K562 (cell line): Measurements from ENCODE around the gene APP. TPM values are rescaled to one million over a fixed set of nuclear protein-coding genes. Genes with fewer than 3 reads are reported as not detected.

Experiments
- ATAC-seq: fragments of 200-7000 bp; cut with Tn5 transposase; 3 replicates; pipeline ENCODE4 v1.9.1; 2020; ENCODE audit warnings: moderate library complexity
- BruUV-seq: library from RNA; stranded (reverse); fragments of 400-500 nt; replicated peaks from 2 replicates; lab custom pipeline; 2021; lab: Mats Ljungman, UMichigan
- CTCF ChIA-PET: fragments of 300-600 bp; formaldehyde crosslinking; extraction: SDS; loops from one replicate; lab custom pipeline; 2021; ENCODE audit warnings: low intra/inter-chr PET ratio; lab: Yijun Ruan, JAX
- POLR2A ChIA-PET: fragments of 300-600, 350-650 bp; sonication (Branson Sonifier 250); formaldehyde crosslinking; extraction: SDS; loops from one replicate; lab custom pipeline; 2021; ENCODE audit warnings: antibody characterized with exemption, inconsistent platforms; lab: Yijun Ruan, JAX
- DNase-seq, 4 experiments: peaks; one replicate each; pipeline versions ENCODE4 v3.0.0 to v3.0.0-alpha.2; 2011 to 2018; ENCODE audit warnings: low spot score in 3 of 4, mixed read lengths in 3 of 4; ENCODE audit errors: extremely low read depth in 1 of 4
- FAIRE-seq: peaks from 2 replicates; lab custom pipeline; 2011; peaks lifted over from hg19 to GRCh38; lab: Jason Lieb, UNC
- H2AFZ ChIP-seq: 2 replicates; pipeline ENCODE4 v1.6.0; 2011; ENCODE audit warnings: low read depth, low read length, control low read depth, inconsistent platforms
- H3K27ac ChIP-seq: fragments of 200-600 bp; 3 replicates; pipeline ENCODE4 v1.8.0; 2011; ENCODE audit warnings: low read depth, mild to moderate bottlenecking, control low read depth, inconsistent platforms, low read length, moderate library complexity, mixed read lengths; ENCODE audit errors: extremely low read depth
- H3K27me3 ChIP-seq, 2 experiments: fragments of 300-600 bp in 1 of 2; 2 replicates in 1 of 2; 3 replicates in 1 of 2; pipeline versions ENCODE4 v1.6.0 to v1.8.0; 2011; ENCODE audit warnings: inconsistent platforms in 2 of 2, low read length in 2 of 2, mild to moderate bottlenecking in 1 of 2, mixed read lengths in 1 of 2, moderate library complexity in 1 of 2; ENCODE audit not compliant: control insufficient read depth in 2 of 2, insufficient read depth in 2 of 2
- H3K36me3 ChIP-seq: fragments of 300-600 bp; 3 replicates; pipeline ENCODE4 v1.8.0; 2011; ENCODE audit warnings: mild to moderate bottlenecking, low read length, inconsistent platforms; ENCODE audit not compliant: control insufficient read depth, insufficient read depth
- H3K4me1 ChIP-seq, 2 experiments: fragments of 200-600 bp in 1 of 2; replicated peaks in 1 of 2; 2 replicates in 1 of 2; 3 replicates in 1 of 2; pipeline versions ENCODE4 v1.5.1 to v1.8.0; 2011; ENCODE audit warnings: inconsistent platforms in 2 of 2, low read length in 2 of 2, mild to moderate bottlenecking in 1 of 2, mixed read lengths in 1 of 2, moderate library complexity in 1 of 2; ENCODE audit not compliant: control insufficient read depth in 2 of 2, insufficient read depth in 2 of 2
- H3K4me2 ChIP-seq: 2 replicates; pipeline ENCODE4 v1.6.1; 2011; ENCODE audit warnings: low read length, control low read depth, inconsistent platforms, mixed read lengths; ENCODE audit not compliant: insufficient read depth
- H3K4me3 ChIP-seq: fragments of 200-600 bp; sonication (generic), shearing (Covaris generic); 2 replicates; pipeline ENCODE4 v1.5.1; 2016; ENCODE audit warnings: control low read depth, inconsistent platforms
- H3K79me2 ChIP-seq: fragments of 200-600 bp; 3 replicates; pipeline ENCODE4 v1.8.0; 2011; ENCODE audit warnings: low read length, inconsistent platforms; ENCODE audit not compliant: control insufficient read depth, insufficient read depth
- H3K9ac ChIP-seq, 2 experiments: 2 replicates each; pipeline versions ENCODE4 v1.6.0 to v1.6.1; 2011; ENCODE audit warnings: low read depth in 2 of 2, low read length in 2 of 2, control low read depth in 1 of 2, inconsistent platforms in 1 of 2, mild to moderate bottlenecking in 1 of 2, mixed read lengths in 1 of 2; ENCODE audit not compliant: insufficient read depth in 1 of 2
- H3K9me1 ChIP-seq: one replicate; pipeline ENCODE4 v1.6.0; 2011; ENCODE audit warnings: inconsistent platforms, mild to moderate bottlenecking, low read length, moderate library complexity; ENCODE audit not compliant: control insufficient read depth, insufficient read depth
- H3K9me3 ChIP-seq: replicated peaks from 2 replicates; pipeline ENCODE4 v1.5.1; 2011; ENCODE audit warnings: low read depth, low read length, inconsistent platforms; ENCODE audit not compliant: control insufficient read depth, insufficient read depth
- H4K20me1 ChIP-seq: replicated peaks from 2 replicates; pipeline ENCODE4 v1.6.1; 2011; ENCODE audit warnings: low read length, inconsistent platforms, mixed read lengths; ENCODE audit not compliant: control insufficient read depth, insufficient read depth
- BRCA1 ChIP-seq, 2 experiments: fragments of 450-650 bp in 1 of 2; sonication (generic) in 1 of 2; formaldehyde crosslinking in 1 of 2; IDR thresholded peaks; 2 replicates each; pipeline versions ENCODE4 v1.5.0 to v1.6.1; 2017 to 2020; ENCODE audit warnings: mild to moderate bottlenecking in 1 of 2, missing genetic modification reagents in 1 of 2
- BRF1 ChIP-seq: IDR thresholded peaks from 3 replicates; pipeline ENCODE4 v1.6.1; 2011; ENCODE audit warnings: borderline replicate concordance, mild to moderate bottlenecking; ENCODE audit not compliant: insufficient read length; ENCODE audit errors: extremely low read depth
- CREB1 ChIP-seq, 2 experiments: sonication (generic) in 1 of 2; formaldehyde crosslinking in 1 of 2; IDR thresholded peaks; 2 replicates each; pipeline versions ENCODE4 v1.6.1 to v1.8.0; 2012 to 2022; ENCODE audit warnings: inconsistent platforms in 1 of 2, mild to moderate bottlenecking in 1 of 2, missing genetic modification reagents in 1 of 2, moderate library complexity in 1 of 2
- HIVEP1 ChIP-seq: fragments of 250-450 bp; sonication (Bioruptor Pico); IDR thresholded peaks from 2 replicates; pipeline ENCODE4 v1.4.0; 2020; ENCODE audit warnings: mild to moderate bottlenecking
- MBD2 ChIP-seq: sonication (generic); IDR thresholded peaks from 2 replicates; pipeline ENCODE4 v1.6.1; 2016; ENCODE audit warnings: low read depth, borderline replicate concordance
- MIER1 ChIP-seq: fragments of 450-650 bp; IDR thresholded peaks from 2 replicates; pipeline ENCODE4 v1.6.1; 2016; ENCODE audit warnings: antibody characterized with exemption, mild to moderate bottlenecking, low read depth
- POLR2AphosphoS5 ChIP-seq: IDR thresholded peaks from 2 replicates; pipeline ENCODE4 v1.6.1; 2011; ENCODE audit warnings: mild to moderate bottlenecking, low read depth, low read length, moderate library complexity; ENCODE audit not compliant: control insufficient read depth, insufficient read depth
- RBM17 ChIP-seq: fragments of 200-400 bp; formaldehyde crosslinking; IDR thresholded peaks from 2 replicates; pipeline ENCODE4 v1.6.1; 2017; ENCODE audit warnings: low read depth, mild to moderate bottlenecking, low read length, borderline replicate concordance
- THRAP3 ChIP-seq: fragments of 450-650 bp; IDR thresholded peaks from 2 replicates; pipeline ENCODE4 v1.6.1; 2016; ENCODE audit warnings: mild to moderate bottlenecking, inconsistent platforms, borderline replicate concordance
- ZNF707 ChIP-seq: fragments of 250-450 bp; sonication (Bioruptor Pico); conservative IDR thresholded peaks from 2 replicates; pipeline ENCODE4 v1.8.0; 2022; ENCODE audit warnings: inconsistent platforms, mild to moderate bottlenecking, moderate library complexity
- WGBS: fragments of 100-300 bp; shearing (Covaris generic); methylation state at CpG from one replicate; pipeline ENCODE4 v1.1.6; 2016; ENCODE audit warnings: low coverage, mixed read lengths; ENCODE audit not compliant: insufficient coverage; ENCODE audit errors: missing lambda C conversion rate; 5-methylcytosine and 5-hydroxymethylcytosine counted together
- in situ Hi-C: fragments of 300-500 bp; cut with MboI; formaldehyde crosslinking; loops from 4 replicates; pipeline ENCODE4 v1.15.0; 2018; ENCODE audit warnings: inconsistent platforms, mixed read lengths
- intact Hi-C: fragments of 100-400 bp; cut with micrococcal nuclease; formaldehyde crosslinking; loops from 2 replicates; pipeline ENCODE4 v1.14.2; 2022
- polyA plus RNA-seq, 8 experiments: library from polyadenylated mRNA; depleted of rRNA in 4 of 8; stranded (reverse) in 5 of 8; unstranded in 3 of 8; fragments of >200 nt; fragmentation: Nextera tagmentation in 2 of 8; fragmentation: Illumina TruSeq in 1 of 8; extraction: Ambion mirVana in 2 of 8; extraction: Trizol in 1 of 8; gene quantifications; 2 replicates each; pipeline versions ENCODE4 v1.2.1 to v1.2.3, GENCODE V29; 2011 to 2014; ENCODE audit warnings: inconsistent platforms in 1 of 8, missing spikeins in 1 of 8
- total RNA-seq, 7 experiments: library from RNA; depleted of rRNA in 6 of 7; stranded (reverse); fragments of >200 nt in 6 of 7; fragmentation: Illumina TruSeq in 2 of 7; extraction: Trizol in 2 of 7; gene quantifications; 2 replicates each; pipeline versions ENCODE4 v1.2.1 to v1.2.3, GENCODE V29; 2011 to 2021; ENCODE audit warnings: low replicate concordance in 1 of 7
- TF ChIP-seq, protein P1 (sequence below): conservative IDR thresholded peaks from 2 replicates; pipeline ENCODE4 v1.6.1; 2011; ENCODE audit warnings: low read depth, mild to moderate bottlenecking, low read length; ENCODE audit not compliant: control insufficient read depth
- TF ChIP-seq, protein P2 (sequence below): fragments of 250-450 bp; sonication (Bioruptor Pico); IDR thresholded peaks from 2 replicates; pipeline ENCODE4 v1.9.0; 2021; ENCODE audit warnings: mild to moderate bottlenecking, inconsistent platforms

APP gene
- total and polyA plus RNA-seq, 9 of the 15 experiments (the other 6 are each of a cell fraction or from before 2014, with no cell fraction given) = 0.01 to 1.5 (median 0.16) TPM; not detected in 5

GRCh38 chr21:25963181-25963580 is 207.4 kb downstream of the APP start:
- ATAC-seq = no peak
- 2% methylated on average over 5 of the region's 5 CpGs for WGBS

More at GRCh38 chr21:25963181-25963580, 207.4 kb downstream of the APP start:
- intact Hi-C loops = no loop called here
- no peak overlapping the region for H3K4me3 ChIP-seq
- H2AFZ ChIP-seq = no peak overlapping the region
- in situ Hi-C loops = no loop called here
- no peaks in the 10 kb centered on the region for H4K20me1 ChIP-seq
- POLR2A ChIA-PET = no interaction called here
- H3K4me2 ChIP-seq = no peak overlapping the region
- CTCF ChIA-PET = no interaction called here
- no peaks in the 10 kb centered on the region for H3K27me3 ChIP-seq
- no peak overlapping the region for H3K27ac ChIP-seq
- no peak overlapping the region for H3K9ac ChIP-seq
- BruUV-seq = no TSS peak
- TF ChIP-seq POLR2AphosphoS5 (no peak), CREB1 (IDR thresholded peaks at IDR 0.05) (no peak), CREB1 (CRISPR knock-in tag; IDR thresholded peaks at IDR 0.05) (no peak), MBD2 (no peak), RBM17 (no peak), BRF1 (no peak), HIVEP1 (CRISPR knock-in tag) (no peak), THRAP3 (no peak), ZNF707 (no peak), MIER1 (no peak), BRCA1 (IDR thresholded peaks at IDR 0.05) (no peak), BRCA1 (CRISPR knock-in tag; IDR thresholded peaks at IDR 0.05) (no peak)
- TF ChIP-seq, protein P1, sequence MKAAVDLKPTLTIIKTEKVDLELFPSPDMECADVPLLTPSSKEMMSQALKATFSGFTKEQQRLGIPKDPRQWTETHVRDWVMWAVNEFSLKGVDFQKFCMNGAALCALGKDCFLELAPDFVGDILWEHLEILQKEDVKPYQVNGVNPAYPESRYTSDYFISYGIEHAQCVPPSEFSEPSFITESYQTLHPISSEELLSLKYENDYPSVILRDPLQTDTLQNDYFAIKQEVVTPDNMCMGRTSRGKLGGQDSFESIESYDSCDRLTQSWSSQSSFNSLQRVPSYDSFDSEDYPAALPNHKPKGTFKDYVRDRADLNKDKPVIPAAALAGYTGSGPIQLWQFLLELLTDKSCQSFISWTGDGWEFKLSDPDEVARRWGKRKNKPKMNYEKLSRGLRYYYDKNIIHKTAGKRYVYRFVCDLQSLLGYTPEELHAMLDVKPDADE = no peak
- TF ChIP-seq, protein P2, sequence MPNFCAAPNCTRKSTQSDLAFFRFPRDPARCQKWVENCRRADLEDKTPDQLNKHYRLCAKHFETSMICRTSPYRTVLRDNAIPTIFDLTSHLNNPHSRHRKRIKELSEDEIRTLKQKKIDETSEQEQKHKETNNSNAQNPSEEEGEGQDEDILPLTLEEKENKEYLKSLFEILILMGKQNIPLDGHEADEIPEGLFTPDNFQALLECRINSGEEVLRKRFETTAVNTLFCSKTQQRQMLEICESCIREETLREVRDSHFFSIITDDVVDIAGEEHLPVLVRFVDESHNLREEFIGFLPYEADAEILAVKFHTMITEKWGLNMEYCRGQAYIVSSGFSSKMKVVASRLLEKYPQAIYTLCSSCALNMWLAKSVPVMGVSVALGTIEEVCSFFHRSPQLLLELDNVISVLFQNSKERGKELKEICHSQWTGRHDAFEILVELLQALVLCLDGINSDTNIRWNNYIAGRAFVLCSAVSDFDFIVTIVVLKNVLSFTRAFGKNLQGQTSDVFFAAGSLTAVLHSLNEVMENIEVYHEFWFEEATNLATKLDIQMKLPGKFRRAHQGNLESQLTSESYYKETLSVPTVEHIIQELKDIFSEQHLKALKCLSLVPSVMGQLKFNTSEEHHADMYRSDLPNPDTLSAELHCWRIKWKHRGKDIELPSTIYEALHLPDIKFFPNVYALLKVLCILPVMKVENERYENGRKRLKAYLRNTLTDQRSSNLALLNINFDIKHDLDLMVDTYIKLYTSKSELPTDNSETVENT = no peak
- no peaks in the 10 kb centered on the region for H3K36me3 ChIP-seq
- no peaks in the 10 kb centered on the region for H3K4me1 ChIP-seq
- H3K9me1 ChIP-seq = no peaks in the 10 kb centered on the region
- H3K79me2 ChIP-seq = no peaks in the 10 kb centered on the region
- no peaks in the 10 kb centered on the region for H3K9me3 ChIP-seq
- no peak for DNase-seq
- no peak for FAIRE-seq
